Tibial nerve (tissue), 3 donors: ENCODE measurements around the gene MPDU1.

Experiments used
- CTCF ChIP-seq, 5 experiments: fragments of 200-600 bp in 3 of 5; fragments of 450-650 bp in 2 of 5; sonication (generic) in 3 of 5; IDR thresholded peaks; one replicate each; pipeline ENCODE4 v1.5.1; 2016 to 2019; ENCODE audit warnings: antibody characterized with exemption in 5 of 5, mild to moderate bottlenecking in 3 of 5, moderate library complexity in 2 of 5
- POLR2A ChIP-seq, 2 donors: fragments of 450-650 bp; IDR thresholded peaks; one replicate each; pipeline ENCODE4 v1.6.1; 2017; ENCODE audit warnings: antibody characterized with exemption in 2 of 2, mild to moderate bottlenecking in 2 of 2, moderate library complexity in 2 of 2

- no peak for TF ChIP-seq CTCF (IDR thresholded peaks at IDR 0.05)
- TF ChIP-seq POLR2A (IDR thresholded peaks at IDR 0.05): no peak
Observed at GRCh38 chr17:7575959-7576358, 7.7 kb upstream of the MPDU1 start.
